Stimulated activated CD4-positive, alpha-beta T cell treated with anti-CD3 and anti-CD28 coated beads, Interleukin-12 subunit alpha, Interleukin-12 subunit beta, amount 100 ng/mL, for 4 hours (primary cell): ENCODE measurements around the gene MMADHC.

Experiments used
- DNase-seq: peaks from one replicate; pipeline ENCODE4 v3.0.0-alpha.2; 2020

Gene MMADHC

DNA sequence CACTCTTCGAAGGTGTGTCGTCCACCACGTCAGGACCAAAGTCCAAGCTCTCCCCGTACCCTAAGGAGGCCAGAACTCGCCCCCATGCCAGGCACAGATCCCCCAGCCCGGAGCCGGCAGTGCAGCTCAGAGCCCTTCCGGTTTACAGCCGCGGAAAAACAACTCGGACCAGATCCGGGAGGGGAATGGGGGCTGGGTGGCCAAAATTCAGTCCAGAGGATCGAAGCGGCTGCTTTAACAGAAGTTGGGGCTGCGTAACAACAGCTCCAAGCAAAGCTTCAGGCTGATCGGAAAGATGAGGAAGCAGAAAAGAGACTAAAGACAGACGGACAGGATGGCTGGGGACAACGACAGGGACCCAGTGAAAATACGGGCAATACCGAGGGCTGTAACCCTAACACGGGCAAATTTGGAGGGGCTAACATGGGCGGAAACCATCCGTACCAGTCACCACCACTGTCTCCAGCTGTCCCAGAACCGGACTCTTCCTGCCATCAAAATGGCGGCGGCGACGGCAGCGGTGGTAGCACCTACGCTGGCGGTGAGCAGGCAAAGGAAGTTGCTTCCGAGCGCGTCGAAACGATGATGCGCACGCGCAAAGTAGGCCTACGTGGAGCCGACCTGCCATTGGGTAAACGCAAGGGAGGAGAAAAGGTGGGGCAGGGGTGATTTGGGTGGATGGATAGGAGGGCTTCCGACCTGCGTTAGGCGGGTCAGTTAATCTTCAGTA is at the start of gene MMADHC:
TSS of gene MMADHC (minus strand) at position 556 of the 730 bp plus-strand sequence. CDS start 678 bp downstream, outside the sequence.
- peak; percentile 90 for DNase-seq

DNA sequence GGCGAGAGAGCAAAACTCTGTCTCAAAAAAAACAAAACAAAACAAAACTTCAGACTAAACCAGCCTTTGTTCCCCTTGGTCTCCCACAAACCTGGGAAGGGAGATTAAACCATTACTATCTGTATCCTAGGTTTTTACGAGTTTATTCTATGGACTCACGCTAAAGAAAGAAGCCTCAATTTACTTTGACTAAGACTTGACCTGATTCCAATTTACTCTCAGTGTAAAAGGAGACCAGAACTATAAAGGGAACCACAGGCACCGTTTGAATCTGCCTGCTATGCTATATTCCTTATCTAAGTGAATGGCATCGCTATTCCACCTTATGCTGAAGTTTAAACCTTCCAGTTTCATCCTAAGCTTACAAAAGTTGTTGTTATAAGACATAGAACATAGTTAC is 46.5 kb upstream of the MMADHC start:
- no peak for DNase-seq

DNA sequence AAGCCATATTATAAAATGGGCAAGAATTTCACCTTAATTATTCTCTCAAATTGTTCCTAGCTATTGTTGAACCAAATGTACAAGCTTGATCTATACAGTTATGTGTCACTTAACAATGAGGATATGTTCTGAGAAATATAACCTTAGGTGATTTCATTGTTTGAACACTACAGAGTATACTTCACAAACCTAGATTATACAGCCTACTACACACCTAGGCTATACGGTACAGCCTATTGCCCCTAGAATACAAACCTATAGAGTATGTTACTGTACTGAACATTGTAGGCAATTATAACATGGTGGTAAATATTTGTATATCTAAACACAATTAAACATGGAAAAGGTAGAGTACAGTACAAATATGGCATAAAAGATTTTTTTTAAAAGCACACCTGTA is 42.9 kb upstream of the MMADHC start:
- no peak for DNase-seq

DNA sequence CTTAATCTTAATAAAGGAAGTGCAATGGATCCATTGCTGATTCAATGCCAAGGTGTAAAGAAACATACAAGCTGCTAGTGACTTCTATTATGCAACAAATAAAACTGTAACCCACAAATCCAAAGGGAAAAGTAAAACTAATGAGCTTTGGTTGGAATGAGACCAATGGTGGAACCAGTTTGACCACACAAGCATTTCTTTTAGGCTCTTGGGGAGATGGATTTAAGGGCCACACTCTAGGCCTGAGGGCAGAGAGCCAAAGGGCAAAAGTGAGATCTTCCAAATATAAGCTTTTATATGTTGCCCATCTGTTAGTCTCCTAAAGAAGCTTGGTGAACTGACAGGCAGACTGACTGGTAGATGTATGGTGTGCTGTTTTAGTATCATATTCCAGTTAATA is 41.5 kb upstream of the MMADHC start:
- DNase-seq = no peak

DNA sequence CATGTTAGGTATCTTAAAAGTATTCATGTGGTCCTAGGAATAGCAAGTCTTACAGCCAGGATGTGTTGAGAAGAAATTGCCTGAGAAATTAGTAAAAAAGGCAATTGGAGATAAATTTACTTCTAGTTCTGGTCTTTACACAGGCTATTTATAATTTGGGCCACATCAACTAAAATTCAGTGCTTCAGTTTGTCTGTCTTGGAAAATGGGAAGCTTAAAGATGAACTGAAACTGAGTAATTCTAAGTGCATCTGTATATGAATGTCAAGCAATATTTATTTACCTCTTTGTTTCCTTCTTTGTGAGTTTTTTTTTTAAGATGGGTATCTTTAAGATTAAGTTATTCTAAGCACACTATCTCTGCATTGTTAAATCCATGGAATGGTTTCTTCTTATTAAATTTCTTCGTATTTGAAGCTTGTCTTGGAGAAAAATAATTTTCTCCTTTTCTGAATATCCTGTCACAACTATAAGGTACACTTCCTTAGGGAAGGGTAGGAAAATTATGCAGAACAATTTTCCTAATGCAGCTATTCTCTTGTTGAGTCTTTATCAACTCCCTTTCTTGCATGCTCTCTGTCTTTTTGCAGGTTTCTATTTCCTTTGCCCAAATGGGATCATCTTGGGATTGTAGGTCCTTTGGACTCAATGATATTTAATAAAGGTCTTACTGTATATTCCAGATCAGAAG is 39.7 kb upstream of the MMADHC start:
- no peak for DNase-seq

DNA sequence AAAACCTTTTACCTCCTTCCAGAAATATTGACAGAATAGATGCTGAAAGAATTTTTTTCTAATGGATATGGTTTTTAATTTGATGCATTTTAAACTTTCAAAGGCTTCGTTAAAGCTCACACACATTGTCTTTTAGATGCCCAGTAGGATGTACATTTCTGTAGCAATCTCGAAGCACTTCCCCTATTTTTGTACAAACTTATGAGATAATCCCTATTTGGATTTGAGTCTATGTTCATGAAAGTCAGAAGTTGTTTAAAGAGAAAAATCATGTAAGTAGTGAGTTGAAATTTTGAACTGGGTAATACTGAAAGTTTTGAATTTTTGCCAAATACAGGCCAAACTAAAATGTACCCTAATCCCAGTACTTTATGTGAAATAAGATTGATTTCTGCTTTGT is 38.1 kb upstream of the MMADHC start:
- DNase-seq = no peak

DNA sequence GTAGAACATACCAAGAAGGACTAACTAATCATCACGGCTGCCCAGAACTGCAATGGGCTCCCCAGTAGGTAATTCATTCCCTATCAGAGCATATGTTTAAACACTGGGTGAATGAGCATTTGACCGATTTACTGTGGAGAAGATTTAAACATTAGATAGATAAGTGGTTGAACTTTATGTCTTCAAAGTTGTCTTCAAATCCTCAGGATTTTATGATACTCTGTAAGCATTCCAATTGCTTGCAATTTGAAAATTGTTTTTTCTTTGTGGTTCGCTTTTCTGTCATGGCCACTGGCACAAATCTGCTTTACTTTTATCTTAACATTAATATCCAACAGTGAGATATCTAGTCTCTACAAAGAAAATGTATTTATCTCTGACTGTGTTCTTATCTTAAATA is 37.7 kb upstream of the MMADHC start:
- DNase-seq = no peak

DNA sequence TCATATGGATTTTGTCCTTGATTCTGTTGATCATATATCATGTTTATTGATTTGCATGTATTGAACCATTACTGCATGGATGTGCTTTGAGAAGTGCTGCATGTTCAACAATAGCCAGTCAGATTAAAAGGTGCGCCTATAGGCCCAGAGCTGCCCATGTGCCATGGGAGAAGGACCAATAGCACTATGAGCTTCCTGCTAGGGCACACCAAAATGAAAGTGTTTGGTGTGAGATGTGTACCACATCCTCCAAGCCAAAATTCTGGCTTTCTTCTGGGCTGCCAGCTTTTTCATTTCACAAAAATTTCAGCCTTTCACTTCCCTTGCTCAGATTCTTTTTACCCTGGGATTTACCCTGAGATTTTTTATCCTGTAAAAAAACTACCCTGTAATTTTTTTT is 34.8 kb upstream of the MMADHC start:
- no peak for DNase-seq

DNA sequence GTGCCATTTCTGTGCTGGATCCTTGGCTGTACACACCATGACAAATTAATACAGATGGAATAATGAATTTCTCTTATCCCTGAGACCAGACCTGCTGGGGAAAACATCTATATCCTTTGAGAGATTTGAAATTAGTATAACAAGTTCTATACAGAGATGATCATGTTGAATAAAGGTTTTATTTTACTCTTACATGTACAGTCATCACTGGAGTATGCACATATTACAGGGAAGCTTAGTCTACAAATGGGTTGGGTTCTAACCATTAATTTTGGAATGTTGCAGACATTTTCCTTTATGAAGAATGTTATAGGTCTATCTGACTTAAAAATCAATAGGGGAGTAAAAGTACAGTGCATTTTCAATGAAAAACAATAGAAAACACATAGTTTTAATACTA is 29.9 kb upstream of the MMADHC start:
- DNase-seq = no peak

DNA sequence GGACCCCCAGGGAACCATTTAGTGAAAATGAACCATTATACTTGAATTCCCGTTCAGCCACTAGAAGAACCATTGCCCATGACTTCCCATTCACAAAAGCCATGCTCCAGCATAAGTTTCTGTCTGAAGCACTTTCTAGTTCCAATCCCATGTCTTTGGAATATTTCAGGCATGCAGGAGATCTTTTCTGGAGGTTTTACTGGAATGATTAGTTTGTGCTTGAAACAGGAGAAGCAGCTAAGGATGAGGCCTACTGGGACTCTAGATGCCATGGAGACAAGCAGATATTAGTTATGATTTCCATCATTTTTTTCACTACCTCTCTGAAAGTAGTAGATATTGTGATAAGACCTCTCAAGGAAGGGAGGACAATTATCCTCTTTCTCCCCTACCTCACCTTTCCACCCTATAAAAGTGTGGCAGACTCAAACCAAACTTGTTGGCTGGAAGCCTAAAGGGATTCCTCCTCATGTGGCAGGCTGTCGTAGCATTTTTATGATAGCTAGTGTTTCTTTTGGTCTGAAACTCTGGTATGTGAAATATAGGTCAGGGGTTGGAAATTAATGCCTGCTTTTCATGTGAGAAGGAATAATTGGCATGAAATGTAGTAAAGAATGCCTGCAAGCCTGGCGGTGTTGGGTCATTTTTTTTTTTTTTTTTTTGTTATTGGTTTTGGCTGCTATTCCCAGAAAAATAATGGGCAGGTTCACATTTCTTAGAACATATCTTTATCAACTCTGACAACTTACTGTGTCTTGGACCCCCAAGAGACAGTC is 29.3 kb upstream of the MMADHC start:
- DNase-seq = no peak

DNA sequence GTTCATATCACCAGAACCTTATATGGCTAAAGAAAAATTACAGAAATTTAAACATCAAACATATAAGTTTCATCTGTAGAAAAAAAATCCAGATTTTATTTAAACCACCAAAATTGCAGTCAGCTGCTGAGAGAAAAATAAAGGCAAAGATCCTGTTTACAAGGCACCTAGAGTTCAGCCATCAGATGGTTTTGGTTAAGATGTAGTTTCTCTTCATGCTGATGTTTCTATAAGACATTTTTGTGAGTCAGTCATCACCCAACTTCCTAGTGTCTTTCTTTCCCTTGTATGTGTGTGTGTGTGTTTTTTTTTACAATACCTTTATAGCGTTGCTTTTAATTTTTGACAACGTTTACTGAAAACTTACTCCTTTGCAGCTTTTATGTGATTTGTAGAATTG is 26.1 kb upstream of the MMADHC start:
- DNase-seq = no peak

DNA sequence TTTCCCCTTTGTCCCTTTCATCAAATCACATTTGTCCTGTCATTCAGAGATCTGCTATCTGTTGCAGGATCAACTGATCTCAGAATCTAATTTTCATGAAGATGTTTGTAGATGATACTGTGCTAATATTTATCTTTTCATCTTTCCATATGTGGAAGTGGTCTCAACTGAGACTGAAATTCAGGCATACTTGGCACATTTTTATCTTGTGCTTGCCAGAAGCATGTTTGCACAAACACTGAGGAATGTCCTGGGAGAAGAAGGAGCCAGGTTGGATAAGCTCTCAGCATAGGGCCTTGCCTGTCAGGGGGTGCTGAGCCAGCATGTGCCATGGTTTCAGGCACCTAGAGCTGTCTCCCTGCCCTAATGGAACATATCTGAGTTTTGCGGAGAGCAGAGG is 24.5 kb upstream of the MMADHC start:
- no peak for DNase-seq

DNA sequence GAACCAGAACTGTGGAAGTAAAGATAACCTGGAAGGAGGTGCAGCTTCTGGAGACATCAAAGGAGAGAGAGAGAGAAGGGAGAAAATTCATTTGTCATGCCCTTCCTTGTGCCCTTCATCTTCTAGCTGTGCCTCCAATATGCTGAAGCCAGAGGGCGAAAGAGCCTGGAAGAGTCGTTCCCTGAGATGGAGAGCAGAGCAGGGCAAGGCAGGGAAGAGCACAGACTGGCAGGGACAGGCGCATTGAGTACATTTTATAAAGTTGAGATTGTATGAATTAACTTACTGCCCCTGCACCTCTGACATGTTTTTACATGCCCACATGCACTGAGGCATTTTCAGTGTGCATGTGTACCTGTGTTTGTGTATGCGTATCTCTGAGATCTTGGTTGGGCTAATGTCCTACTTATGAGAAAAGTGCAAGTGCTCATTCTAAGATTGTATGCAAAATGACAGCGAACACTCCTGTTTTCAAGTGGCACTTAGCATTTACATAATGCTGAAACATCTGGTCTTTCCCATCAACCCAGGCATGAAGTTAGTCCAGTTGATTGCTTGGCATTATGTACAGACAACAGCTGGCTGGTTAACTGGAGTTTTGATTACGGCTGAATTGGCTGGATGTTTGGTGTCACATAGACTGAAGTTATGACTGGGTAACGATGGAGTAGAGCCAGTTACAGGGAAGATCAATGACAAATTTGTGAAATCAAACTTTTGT is 23.7 kb upstream of the MMADHC start:
- DNase-seq = no peak

DNA sequence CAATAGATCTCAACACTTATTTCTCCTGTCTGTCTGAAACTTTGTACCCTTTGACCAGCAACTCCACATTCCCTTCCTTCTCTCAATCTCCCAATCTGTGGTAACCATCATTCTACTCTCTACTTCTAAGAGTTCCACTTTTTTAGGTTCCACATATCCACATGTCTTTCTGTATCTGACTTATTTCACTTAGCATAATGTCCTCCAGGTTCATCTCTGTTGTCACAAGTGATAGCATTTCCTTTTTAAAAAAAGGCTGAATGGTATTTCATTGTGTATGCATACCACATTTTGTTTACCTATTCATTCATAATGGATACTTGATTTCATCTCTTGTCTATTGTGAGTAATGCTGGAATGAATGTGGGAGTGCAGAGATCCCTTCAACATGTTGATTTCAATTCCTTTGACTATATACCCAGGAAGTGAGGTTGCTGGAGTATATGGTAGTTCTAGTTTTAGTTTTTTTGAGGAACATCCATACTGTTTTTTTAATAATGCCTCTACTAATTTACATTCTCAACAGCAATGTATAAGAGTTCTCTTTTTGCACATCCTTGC is 18.8 kb upstream of the MMADHC start:
- no peak for DNase-seq

DNA sequence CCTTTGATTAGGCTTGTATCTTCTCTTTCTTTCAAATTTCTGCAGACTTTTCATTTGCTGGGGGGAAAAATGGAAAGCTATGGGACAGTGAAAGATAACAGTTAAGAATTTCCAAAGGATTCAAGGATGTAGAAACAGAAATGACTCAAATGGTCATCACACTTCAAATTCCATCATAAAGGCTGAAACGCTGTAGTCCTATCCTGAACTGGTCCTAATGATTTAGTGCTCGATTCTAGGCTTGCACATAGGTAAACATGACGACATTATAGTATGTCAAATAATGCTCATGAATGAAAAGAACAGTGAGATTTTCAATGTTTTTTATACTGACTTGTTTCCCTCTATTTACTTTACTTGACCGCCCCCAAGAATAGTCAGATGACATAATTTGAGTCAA is 15.7 kb upstream of the MMADHC start:
- no peak for DNase-seq

DNA sequence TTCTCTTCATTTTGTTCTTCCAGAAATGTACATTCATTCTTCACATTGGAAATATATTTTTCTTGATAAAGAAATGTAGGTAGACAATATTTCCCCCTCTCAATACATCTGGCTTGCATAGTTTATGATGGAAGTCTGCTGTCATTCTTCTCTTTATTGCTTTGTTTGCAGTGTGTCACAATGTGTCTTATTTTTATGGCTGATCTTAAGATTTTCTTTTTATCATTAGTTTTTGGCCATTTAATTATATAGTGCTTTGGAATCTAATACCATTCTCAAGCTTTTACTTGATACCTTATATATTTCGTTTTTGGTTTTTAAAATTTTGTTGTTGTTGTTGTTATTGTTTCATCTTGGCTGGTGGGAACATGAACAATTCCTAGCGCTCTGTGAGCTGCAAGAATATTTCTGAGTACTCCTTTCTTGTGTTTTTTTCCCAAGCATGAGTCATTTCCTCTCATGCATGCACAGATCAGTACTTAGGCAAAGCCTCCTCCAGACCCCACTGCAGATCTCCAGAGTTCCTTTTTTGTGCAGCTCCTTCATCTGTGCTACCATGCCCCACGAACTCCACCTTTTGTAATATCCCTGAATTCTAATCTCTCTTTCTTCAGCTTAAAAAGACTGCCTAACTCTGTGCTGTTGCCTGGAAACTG is 13.7 kb upstream of the MMADHC start:
- no peak for DNase-seq

DNA sequence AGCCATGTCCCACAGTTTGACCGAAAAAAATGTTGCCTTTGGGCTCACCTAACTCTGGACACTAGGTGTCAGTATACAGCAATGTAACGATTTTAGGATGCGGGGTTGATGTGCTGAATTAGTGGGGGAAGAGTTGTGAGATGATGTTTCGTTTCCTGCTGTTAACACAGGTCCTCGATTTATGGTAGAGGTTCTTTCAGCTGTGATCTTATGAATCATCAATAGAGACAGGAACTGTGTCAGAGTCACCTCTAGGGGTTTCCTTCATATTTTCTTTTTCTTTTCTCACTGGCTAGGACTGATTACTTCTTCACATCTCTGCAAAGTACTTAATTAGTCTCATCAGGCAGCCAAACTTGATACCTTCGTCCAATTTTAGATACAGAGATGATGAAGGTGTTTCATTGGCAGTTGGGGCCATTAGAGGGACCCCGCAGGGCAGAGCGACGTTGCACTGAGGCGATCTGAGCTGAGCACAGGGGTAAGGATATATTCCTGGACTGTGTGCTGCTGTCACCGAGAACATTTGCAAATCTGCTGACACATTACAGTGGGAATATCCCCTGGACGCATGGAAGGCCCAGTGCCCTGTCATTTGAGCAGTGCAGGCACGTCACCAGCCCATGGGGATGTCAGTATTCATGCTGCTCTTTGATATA is 10.2 kb upstream of the MMADHC start:
- peak; percentile 18 for DNase-seq

DNA sequence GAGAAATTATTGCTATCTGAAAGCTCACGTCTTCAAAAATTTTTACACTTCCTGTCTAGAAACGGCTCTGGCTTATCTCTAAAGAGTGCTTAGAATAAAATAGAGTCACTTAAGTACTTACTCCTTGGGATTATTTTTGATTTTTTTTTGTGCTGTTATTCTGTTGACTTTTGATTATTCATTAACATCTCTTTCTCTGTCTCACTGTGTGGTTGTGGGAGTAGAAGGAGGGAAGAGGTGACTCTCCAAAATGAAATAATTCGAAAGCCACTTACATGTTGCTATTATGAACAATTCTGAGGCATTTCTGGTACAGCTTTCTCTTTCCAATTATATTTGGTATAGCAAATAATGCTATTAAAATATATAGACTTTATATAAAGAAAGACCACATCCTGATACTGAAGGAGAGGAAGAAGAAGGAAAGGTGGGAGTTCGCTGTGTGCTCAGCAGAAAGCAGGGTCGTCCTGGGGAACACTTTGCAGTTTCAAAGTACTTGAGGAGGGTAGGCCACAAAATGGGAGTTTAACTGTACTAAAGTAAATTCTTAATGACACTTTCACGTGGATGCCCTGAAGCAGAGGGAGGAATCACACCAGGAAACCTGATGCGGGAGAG is 9.6 kb upstream of the MMADHC start:
- no peak for DNase-seq

DNA sequence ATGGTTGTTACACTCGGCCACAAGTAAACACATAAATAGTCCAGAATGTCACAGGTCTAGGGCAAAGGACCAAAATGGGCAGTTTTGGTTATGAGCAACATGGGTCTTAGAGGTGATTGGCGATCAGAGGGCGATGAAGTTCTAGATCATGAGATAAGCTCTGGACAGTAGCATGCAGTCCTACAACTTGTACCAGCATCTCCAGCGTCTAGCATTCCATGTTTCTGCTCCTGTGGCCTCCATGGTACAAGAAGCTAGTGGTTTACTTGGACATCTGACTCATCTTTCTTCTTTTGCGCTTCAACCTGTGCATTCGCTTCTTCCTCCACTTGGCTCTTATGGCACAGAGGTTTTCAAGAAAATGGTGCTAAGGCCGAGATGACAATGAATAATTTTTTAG is 8.9 kb upstream of the MMADHC start:
- DNase-seq = no peak

DNA sequence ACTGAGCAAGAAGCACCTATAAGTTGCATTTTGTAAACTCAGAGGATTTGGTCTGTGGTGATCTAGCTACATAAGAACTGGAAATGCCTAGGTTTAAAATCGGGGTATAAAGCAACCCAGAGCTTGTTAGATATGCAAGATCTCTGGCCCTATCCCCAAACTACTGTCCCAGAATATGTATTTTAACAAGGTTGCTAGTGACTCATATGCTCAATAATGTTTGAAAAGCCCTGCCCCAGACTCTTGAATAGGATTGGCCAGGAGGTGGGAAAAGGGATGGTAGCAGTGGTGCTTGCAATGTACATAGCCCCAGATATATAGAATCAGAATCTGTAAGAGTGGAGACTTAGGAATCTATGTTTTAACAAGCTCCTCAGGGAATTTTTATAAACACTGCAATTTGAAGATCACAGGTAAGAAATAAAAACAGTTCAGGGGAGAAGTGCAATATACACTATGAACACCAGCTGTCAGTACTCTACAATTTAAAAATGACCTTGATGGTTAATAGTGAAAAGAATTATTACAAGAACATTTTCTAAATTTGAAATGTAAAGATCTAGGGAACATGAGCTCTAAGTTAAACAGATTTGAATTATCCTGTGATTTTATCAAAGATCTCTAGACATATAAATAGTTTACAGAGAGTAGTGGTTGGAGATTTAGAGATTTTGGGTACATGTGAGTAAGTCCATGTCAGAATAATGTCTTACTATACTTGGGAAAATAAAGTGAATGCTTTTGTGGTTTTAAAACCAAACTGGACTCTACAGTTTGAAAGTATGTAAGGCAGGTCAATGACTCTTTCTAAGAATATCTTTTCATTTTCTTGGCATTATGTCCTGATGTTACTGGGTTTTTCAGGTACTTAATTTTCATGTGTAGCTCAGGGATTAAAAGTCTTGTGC is 7.7 kb upstream of the MMADHC start:
- DNase-seq = no peak
